Common myeloid progenitor, CD34-positive (primary cell): ENCODE measurements around the gene HNF4A.
"Not testable (repeated sequence)": the region's sequence is repeated elsewhere in the genome, so short reads cannot be mapped to it uniquely, and the experiment has no call there.

Source experiments
- CTCF ChIA-PET: fragments of 350-600 bp; sonication (Branson Sonifier 250); formaldehyde crosslinking; loops from one replicate; lab custom pipeline; 2021; ENCODE audit warnings: antibody characterized with exemption; lab: Charles Lee
- POLR2A ChIA-PET: fragments of 350-600 bp; sonication (Branson Sonifier 250); formaldehyde crosslinking; loops from one replicate; lab custom pipeline; 2021; ENCODE audit warnings: antibody characterized with exemption; lab: Charles Lee
- DNase-seq, 3 donors: peaks; one replicate each; pipeline versions ENCODE4 v3.0.0 to v3.0.0-alpha.2; 2013
- H3K27ac ChIP-seq, 2 experiments: 1 replicate in 1 of 2; 2 replicates in 1 of 2; pipeline ENCODE4 v1.7.0; 2013; ENCODE audit warnings: inconsistent platforms in 2 of 2, low read length in 2 of 2, mild to moderate bottlenecking in 2 of 2, low read depth in 1 of 2, moderate library complexity in 1 of 2; ENCODE audit not compliant: severe bottlenecking in 2 of 2, insufficient read depth in 1 of 2, poor library complexity in 1 of 2
- H3K27me3 ChIP-seq, 5 experiments: replicated peaks in 2 of 5; 1 replicate in 3 of 5; 2 replicates in 2 of 5; pipeline versions ENCODE4 v1.6.1 to v1.7.0; 2013; ENCODE audit warnings: low read length in 4 of 5, mild to moderate bottlenecking in 2 of 5, moderate library complexity in 2 of 5, inconsistent platforms in 1 of 5; ENCODE audit not compliant: insufficient read depth in 5 of 5, control insufficient read depth in 4 of 5
- H3K36me3 ChIP-seq, 4 experiments: 1 replicate in 2 of 4; 2 replicates in 2 of 4; pipeline versions ENCODE4 v1.6.1 to v1.7.0; 2013; ENCODE audit warnings: low read length in 3 of 4, control low read depth in 1 of 4, mild to moderate bottlenecking in 1 of 4; ENCODE audit not compliant: control insufficient read depth in 4 of 4, insufficient read depth in 4 of 4
- H3K4me1 ChIP-seq, 4 experiments: 1 replicate in 3 of 4; 2 replicates in 1 of 4; pipeline versions ENCODE4 v1.6.1 to v1.7.1; 2013; ENCODE audit warnings: low read length in 3 of 4, mild to moderate bottlenecking in 3 of 4, control low read depth in 1 of 4, inconsistent platforms in 1 of 4, moderate library complexity in 1 of 4; ENCODE audit not compliant: control insufficient read depth in 4 of 4, insufficient read depth in 4 of 4; ENCODE audit errors: control extremely low read depth in 1 of 4
- H3K4me3 ChIP-seq, 7 experiments: 1 replicate in 4 of 7; 2 replicates in 3 of 7; pipeline versions ENCODE4 v1.5.1 to v1.7.0; 2013; ENCODE audit warnings: mild to moderate bottlenecking in 7 of 7, low read length in 6 of 7, moderate library complexity in 6 of 7, inconsistent platforms in 2 of 7, low read depth in 2 of 7, control low read depth in 1 of 7; ENCODE audit not compliant: insufficient read depth in 4 of 7, control insufficient read depth in 1 of 7; ENCODE audit errors: extremely low read depth in 1 of 7
- H3K9me3 ChIP-seq, 5 experiments: 1 replicate in 4 of 5; 2 replicates in 1 of 5; pipeline versions ENCODE4 v1.6.1 to v1.7.1; 2013; ENCODE audit warnings: low read length in 4 of 5, mild to moderate bottlenecking in 2 of 5, inconsistent platforms in 1 of 5, low read depth in 1 of 5, moderate library complexity in 1 of 5; ENCODE audit not compliant: control insufficient read depth in 4 of 5, insufficient read depth in 2 of 5; ENCODE audit errors: control extremely low read depth in 1 of 5
- WGBS: methylation state at CpG from one replicate; pipeline ENCODE4 v1.1.5; 2013; ENCODE audit not compliant: insufficient coverage; 5-methylcytosine and 5-hydroxymethylcytosine counted together

HNF4A gene

DNA sequence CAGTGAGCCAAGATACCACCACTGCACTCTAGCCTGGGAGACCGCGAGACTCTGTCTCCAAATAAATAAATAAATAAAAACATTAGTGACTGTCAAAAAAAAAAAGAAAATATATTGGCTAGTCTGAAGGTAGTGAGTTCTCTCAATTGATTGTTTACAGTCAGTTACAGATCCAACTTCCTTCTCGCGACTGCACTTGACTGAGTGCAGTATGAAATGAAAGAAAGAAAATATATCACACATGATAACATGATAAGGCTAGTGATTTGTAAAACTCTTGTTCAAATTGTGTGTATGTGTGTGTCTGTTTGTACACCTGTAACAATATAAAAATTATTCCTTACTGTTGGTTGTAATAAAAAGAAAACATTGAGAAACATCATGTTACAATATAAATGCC, 10.8 kb upstream of the HNF4A start:
- WGBS: no CpG with 5 or more reads among the region's 4 CpGs
- no peak overlapping the region for H3K27ac ChIP-seq
- DNase-seq: no peak
- ChIA-PET CTCF (no interaction called here), POLR2A (no interaction called here)
- no peaks in the 10 kb centered on the region for H3K4me1 ChIP-seq
- H3K27me3 ChIP-seq: peaks cover 0 to 2% (median 0%) of the 10 kb centered on the region in 5 experiments
- no peak overlapping the region for H3K4me3 ChIP-seq
- H3K9me3 ChIP-seq: no peaks in the 10 kb centered on the region
- no peaks in the 10 kb centered on the region for H3K36me3 ChIP-seq

DNA sequence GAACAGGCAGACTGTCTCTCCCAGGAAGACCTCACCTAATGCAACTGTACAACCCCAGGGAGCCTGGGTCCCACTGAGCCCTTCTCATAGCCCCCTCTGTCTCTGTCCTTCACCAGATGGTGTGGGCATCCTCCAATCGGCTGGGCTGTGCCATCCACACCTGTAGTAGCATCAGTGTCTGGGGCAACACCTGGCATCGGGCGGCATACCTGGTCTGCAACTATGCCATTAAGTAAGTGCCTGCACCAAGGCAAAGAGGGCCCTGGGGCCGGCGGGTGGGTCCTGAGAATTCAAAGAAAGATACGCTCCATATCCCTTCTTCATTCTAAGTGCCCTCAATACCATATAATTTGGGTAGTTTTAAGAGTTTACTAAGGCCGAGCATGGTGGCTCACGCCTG, 10.4 kb upstream of the HNF4A start:
- Histone ChIP-seq H3K4me3 (no peak overlapping the region), H3K27me3 (peaks cover 0 to 2% (median 0%) of the 10 kb centered on the region in 5 experiments), H3K4me1 (no peaks in the 10 kb centered on the region), H3K36me3 (no peaks in the 10 kb centered on the region), H3K27ac (no peak overlapping the region), H3K9me3 (no peaks in the 10 kb centered on the region)
- POLR2A ChIA-PET: no interaction called here
- WGBS: 98% methylated on average over 7 of the region's 8 CpGs
- no peak for DNase-seq
- CTCF ChIA-PET: no interaction called here

DNA sequence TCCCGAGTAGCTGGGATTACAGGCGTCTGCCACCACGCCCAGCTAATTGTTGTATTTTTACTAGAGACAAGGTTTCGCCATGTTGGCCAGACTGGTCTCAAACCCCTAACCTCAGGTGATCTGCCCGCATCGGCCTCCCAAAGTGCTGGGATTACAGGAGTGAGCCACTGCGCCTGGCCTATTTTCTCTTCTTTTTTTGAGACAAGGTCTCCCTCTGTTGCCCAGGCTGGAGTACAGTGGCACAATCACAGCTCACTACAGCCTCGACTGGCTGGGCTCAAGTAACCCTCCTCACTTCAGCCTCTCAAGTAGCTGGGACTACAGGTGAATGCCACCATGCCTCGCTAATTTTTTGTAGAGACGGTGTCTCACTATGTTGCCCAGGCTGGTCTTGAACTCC, 9.6 kb upstream of the HNF4A start:
- DNase-seq, H3K36me3 ChIP-seq, H3K4me1 ChIP-seq, H3K27ac ChIP-seq, CTCF ChIA-PET, H3K27me3 ChIP-seq, H3K9me3 ChIP-seq, H3K4me3 ChIP-seq: not testable (repeated sequence)
- POLR2A ChIA-PET: interaction anchor here (0.7 kb wide), 1 partner anchor 44 kb away, joined by 3 read pairs; no protein-coding TSS in a partner anchor
- WGBS: 91% methylated on average over 10 of the region's 10 CpGs

DNA sequence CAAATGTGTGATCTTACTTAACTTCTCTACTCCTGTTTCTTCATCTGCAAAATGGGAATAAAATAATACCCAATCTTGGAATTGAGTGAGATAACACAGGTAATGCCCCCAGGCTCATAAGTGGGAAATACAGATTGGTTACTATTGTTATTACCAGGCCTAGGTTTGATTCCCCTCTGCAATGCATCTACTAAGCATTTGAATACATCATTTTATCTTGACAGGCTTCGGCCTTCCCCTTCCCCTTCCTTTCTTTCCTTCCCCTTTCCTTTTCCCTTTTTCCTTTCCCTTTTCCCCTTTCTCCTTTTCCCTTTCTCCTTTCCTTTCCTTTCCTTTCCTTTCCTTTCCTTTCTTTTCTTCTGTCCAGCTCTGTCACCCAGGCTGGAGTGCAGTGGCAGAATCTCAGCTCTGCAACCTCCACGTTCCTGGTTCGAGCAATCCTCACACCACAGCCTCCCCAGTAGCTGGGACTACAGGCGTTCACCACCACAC, 7.3 kb upstream of the HNF4A start:
- Histone ChIP-seq H3K4me1 (no peaks in the 10 kb centered on the region), H3K36me3 (no peaks in the 10 kb centered on the region), H3K4me3 (no peak overlapping the region), H3K9me3 (no peaks in the 10 kb centered on the region), H3K27me3 (peaks cover 0 to 2% (median 0%) of the 10 kb centered on the region in 5 experiments), H3K27ac (no peak overlapping the region)
- 100% methylated on average over 3 of the region's 4 CpGs for WGBS
- ChIA-PET CTCF (no interaction called here), POLR2A (interaction anchor here (0.7 kb wide), 1 partner anchor 86 kb away, joined by 3 read pairs; no protein-coding TSS in a partner anchor)
- DNase-seq: no peak

DNA sequence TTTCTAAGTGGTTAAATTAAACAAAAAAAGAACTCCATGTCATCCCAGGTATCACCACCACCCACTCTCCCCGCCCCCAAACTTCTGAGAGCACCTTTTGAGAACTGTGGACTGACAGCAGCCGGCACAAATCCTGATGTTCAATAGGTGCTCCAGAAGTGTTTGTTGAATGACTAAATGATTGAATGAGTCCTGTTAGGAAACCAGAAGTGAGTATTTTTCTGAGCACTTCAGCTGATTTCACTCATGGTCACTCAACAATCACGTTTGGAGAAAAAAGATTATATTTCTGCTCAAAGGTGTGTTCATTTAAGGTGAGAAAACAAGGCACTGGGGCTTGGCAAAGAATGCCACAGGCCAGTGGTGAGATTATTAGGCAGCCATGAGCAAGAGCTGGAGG, 6.2 kb upstream of the HNF4A start:
- no peaks in the 10 kb centered on the region for H3K36me3 ChIP-seq
- WGBS: 100% methylated on average over 1 of the region's 3 CpGs
- ChIA-PET POLR2A (no interaction called here), CTCF (no interaction called here)
- peaks cover 0 to 2% (median 0%) of the 10 kb centered on the region in 5 experiments for H3K27me3 ChIP-seq
- no peaks in the 10 kb centered on the region for H3K9me3 ChIP-seq
- no peaks in the 10 kb centered on the region for H3K4me1 ChIP-seq
- no peak overlapping the region for H3K4me3 ChIP-seq
- DNase-seq: no peak
- no peak overlapping the region for H3K27ac ChIP-seq

DNA sequence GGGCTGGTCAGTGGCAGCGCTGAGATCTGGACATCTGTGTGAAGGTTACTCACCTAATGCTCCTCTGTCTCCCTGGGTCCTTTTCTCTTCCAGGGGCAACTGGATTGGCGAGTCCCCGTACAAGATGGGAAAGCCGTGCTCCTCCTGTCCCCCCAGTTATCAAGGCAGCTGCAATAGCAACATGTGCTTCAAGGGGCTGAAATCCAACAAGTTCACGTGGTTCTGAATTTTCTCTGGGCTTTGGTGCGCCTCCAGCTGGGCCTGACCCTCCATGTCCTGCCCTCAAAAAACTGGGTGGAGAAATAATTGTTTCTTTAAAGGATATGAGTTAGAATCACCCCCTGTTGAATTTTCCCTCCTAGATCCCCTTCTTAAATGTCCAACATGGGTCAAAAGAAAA, 4.9 kb upstream of the HNF4A start:
- Histone ChIP-seq H3K4me3 (no peak overlapping the region), H3K27ac (no peak overlapping the region), H3K9me3 (no peaks in the 10 kb centered on the region), H3K4me1 (no peaks in the 10 kb centered on the region), H3K27me3 (peaks cover 0 to 3% (median 0%) of the 10 kb centered on the region in 5 experiments), H3K36me3 (no peaks in the 10 kb centered on the region)
- no peak for DNase-seq
- WGBS: 94% methylated on average over 6 of the region's 6 CpGs
- ChIA-PET CTCF (no interaction called here), POLR2A (no interaction called here)

DNA sequence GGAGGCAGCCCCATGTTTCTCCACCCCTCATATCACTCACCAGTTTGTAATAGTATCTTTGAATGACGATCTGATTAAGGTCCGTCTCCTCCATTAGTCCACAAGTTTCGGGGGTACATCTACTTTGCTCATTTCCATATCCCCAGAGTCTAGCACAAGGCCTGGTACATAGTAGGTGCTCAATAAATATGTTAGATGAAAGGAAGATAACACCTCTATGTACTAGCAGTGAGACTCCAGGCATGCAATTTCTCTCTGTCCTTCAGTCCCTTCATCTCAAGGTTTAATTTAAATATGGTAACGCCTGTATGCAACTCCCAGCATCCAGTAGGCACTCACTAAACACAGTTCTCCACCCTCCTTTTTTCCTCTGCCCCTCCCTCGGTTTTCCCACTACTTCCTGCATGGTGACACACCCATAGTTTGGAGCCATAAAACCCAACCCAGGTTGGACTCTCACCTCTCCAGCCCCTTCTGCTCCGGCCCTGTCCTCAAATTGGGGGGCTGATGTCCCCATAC, 461 bp upstream of the HNF4A start:
- ChIA-PET POLR2A (no interaction called here), CTCF (no interaction called here)
- no peak for DNase-seq
- WGBS: 87% methylated on average over 3 of the region's 6 CpGs
- H3K36me3 ChIP-seq: no peaks in the 10 kb centered on the region
- H3K27me3 ChIP-seq: peaks cover 0 to 6% (median 5%) of the 10 kb centered on the region in 5 experiments
- peaks cover 0 to 1% (median 0%) of the 10 kb centered on the region in 5 experiments for H3K9me3 ChIP-seq
- H3K27ac ChIP-seq: no peak overlapping the region
- no peaks in the 10 kb centered on the region for H3K4me1 ChIP-seq
- H3K4me3 ChIP-seq: no peak overlapping the region
